SK-N-SH (cell line): ENCODE results near the gene MARCHF4.

Experiments
- CTCF ChIP-seq: fragments of 200-600 bp; sonication (generic); IDR thresholded peaks from 2 replicates; pipeline ENCODE4 v1.6.1; 2017; ENCODE audit warnings: antibody characterized with exemption, mild to moderate bottlenecking, moderate library complexity
- EP300 ChIP-seq, 2 experiments: IDR thresholded peaks; 2 replicates each; pipeline versions ENCODE4 v1.4.0 to v1.6.1; 2012; ENCODE audit warnings: borderline replicate concordance in 1 of 2, low read depth in 1 of 2, low read length in 1 of 2
- EZH2phosphoT487 ChIP-seq: fragments of 200-600 bp; sonication (generic); IDR thresholded peaks from 2 replicates; pipeline ENCODE4 v1.6.1; 2017; ENCODE audit warnings: low read depth, mixed run types, mild to moderate bottlenecking, antibody characterized with exemption, moderate library complexity, borderline replicate concordance
- JUND ChIP-seq: IDR thresholded peaks from 2 replicates; pipeline ENCODE4 v1.4.0; 2012
- MXI1 ChIP-seq: IDR thresholded peaks from 2 replicates; pipeline ENCODE4 v1.6.1; 2012; ENCODE audit warnings: mild to moderate bottlenecking, low read depth, low read length, improper control_type of control experiment
- PBX3 ChIP-seq: IDR thresholded peaks from 2 replicates; pipeline ENCODE4; 2012
- POLR2AphosphoS5 ChIP-seq: IDR thresholded peaks from 2 replicates; pipeline ENCODE4 v1.6.1; 2012; ENCODE audit warnings: low read depth, low read length
- REST ChIP-seq: IDR thresholded peaks from 2 replicates; pipeline ENCODE4 v1.6.1; 2012; ENCODE audit warnings: mild to moderate bottlenecking, low read depth, low read length, moderate library complexity
- SIN3A ChIP-seq: IDR thresholded peaks from 2 replicates; pipeline ENCODE4 v1.6.1; 2012; ENCODE audit warnings: low read depth, mild to moderate bottlenecking, low read length, moderate library complexity, borderline replicate concordance

GRCh38 chr2:216413882-216414281 is 41.6 kb upstream of the MARCHF4 start:
- no peak for TF ChIP-seq SIN3A
- TF ChIP-seq PBX3 = no peak
- TF ChIP-seq JUND = no peak
- no peak for TF ChIP-seq CTCF
- no peak for TF ChIP-seq MXI1
- TF ChIP-seq REST = no peak
- no peak for TF ChIP-seq POLR2AphosphoS5
- TF ChIP-seq EP300 (IDR thresholded peaks at IDR 0.05; ENCODE audit: borderline replicate concordance in 1 of 2, low read depth in 1 of 2, low read length in 1 of 2) = no peak
- no peak for TF ChIP-seq EZH2phosphoT487
